Caki2 (cell line): ENCODE data around the gene MYOC. TPM values are rescaled to one million over a fixed set of nuclear protein-coding genes. Genes with fewer than 3 reads are reported as not detected.
"Not testable (repeated sequence)": the region's sequence is repeated elsewhere in the genome, so short reads cannot be mapped to it uniquely, and the experiment has no call there.

Experiments
- DNase-seq: peaks from one replicate; pipeline ENCODE4 v3.0.0-alpha.2; 2015; ENCODE audit warnings: low read depth
- in situ Hi-C: cut with HindIII; loops from 2 replicates; pipeline ENCODE4 v1.10.0; 2016; ENCODE audit warnings: low sequenced_read_pairs, low pct_unique_long_range_greater_than_20kb, mixed read lengths
- total RNA-seq: library from RNA; depleted of rRNA; stranded (reverse); fragments of >200 nt; shearing (Covaris generic); gene quantifications from 2 replicates; pipeline ENCODE4 v1.2.3, GENCODE V29; 2014; ENCODE audit warnings: low replicate concordance

Gene MYOC
- total RNA-seq, 1 experiment from 2014 or later, result not detected

GRCh38 chr1:171623651-171624331, 28.7 kb downstream of the MYOC start:
- in situ Hi-C loops, result no loop called here
- no peak for DNase-seq

- in situ Hi-C loops, result no loop called here
- DNase-seq, result no peak
Measured at GRCh38 chr1:171622152-171622462, 30.4 kb downstream of the MYOC start, which contains the start of gene MYOCOS. Gene MYOCOS, plus strand, starts transcription at chr1:171622243. Its CDS starts 1,641 bp downstream, at chr1:171623884.

- DNase-seq, result no peak
- in situ Hi-C loops, result no loop called here
Measured at GRCh38 chr1:171616586-171616985, 35.9 kb downstream of the MYOC start.

GRCh38 chr1:171615122-171615906, 37.2 kb downstream of the MYOC start:
- DNase-seq, in situ Hi-C loops: not testable (repeated sequence)

GRCh38 chr1:171613282-171613681, 39.2 kb downstream of the MYOC start:
- in situ Hi-C loops, result no loop called here
- DNase-seq, result no peak

- in situ Hi-C loops, result no loop called here
- DNase-seq, result no peak
Measured at GRCh38 chr1:171611306-171611705, 41.2 kb downstream of the MYOC start.

- peak; percentile 14 for DNase-seq
- in situ Hi-C loops, result no loop called here
Measured at GRCh38 chr1:171610385-171610784, 42.1 kb downstream of the MYOC start.

- no peak for DNase-seq
- in situ Hi-C loops, result no loop called here
Measured at GRCh38 chr1:171606402-171606941, 46.0 kb downstream of the MYOC start.

- in situ Hi-C loops, DNase-seq: not testable (repeated sequence)
Measured at GRCh38 chr1:171603042-171603441, 49.4 kb downstream of the MYOC start.

GRCh38 chr1:171600862-171601261, 51.6 kb downstream of the MYOC start:
- in situ Hi-C loops, result no loop called here
- no peak for DNase-seq

- DNase-seq, in situ Hi-C loops: not testable (repeated sequence)
Measured at GRCh38 chr1:171600310-171600709, 52.2 kb downstream of the MYOC start.

- DNase-seq, result no peak
- in situ Hi-C loops, result no loop called here
Measured at GRCh38 chr1:171597203-171597602, 55.3 kb downstream of the MYOC start.

- DNase-seq, result no peak
Measured at GRCh38 chr1:171596705-171597104, 55.8 kb downstream of the MYOC start.

GRCh38 chr1:171596119-171596518, 56.4 kb downstream of the MYOC start:
- in situ Hi-C loops, result no loop called here

More at GRCh38 chr1:171596705-171597104, 55.8 kb downstream of the MYOC start:
- in situ Hi-C loops, result no loop called here

GRCh38 chr1:171595324-171595723, 57.2 kb downstream of the MYOC start:
- in situ Hi-C loops, result no loop called here
- no peak for DNase-seq

More at GRCh38 chr1:171596119-171596518, 56.4 kb downstream of the MYOC start:
- no peak for DNase-seq

GRCh38 chr1:171590022-171590421, 62.5 kb downstream of the MYOC start:
- in situ Hi-C loops, result no loop called here
- DNase-seq, result no peak

GRCh38 chr1:171588230-171588629, 64.3 kb downstream of the MYOC start:
- in situ Hi-C loops, result no loop called here
- no peak for DNase-seq

GRCh38 chr1:171585715-171586114, 66.8 kb downstream of the MYOC start:
- in situ Hi-C loops, result no loop called here
- no peak for DNase-seq
